SJSA1 (cell line): Measurements from ENCODE around the gene IL6ST. TPM values are rescaled to one million over a fixed set of nuclear protein-coding genes. Genes with fewer than 3 reads are reported as not detected.

Source experiments
- DNase-seq, 2 experiments: peaks; one replicate each; pipeline ENCODE4 v3.0.0-alpha.2; 2015 to 2020; ENCODE audit warnings: low spot score in 2 of 2, low read depth in 1 of 2
- H3K27ac ChIP-seq: fragments of 250-450 bp; sonication (Bioruptor Pico); 2 replicates; pipeline ENCODE4 v1.5.1; 2020; ENCODE audit warnings: mild to moderate bottlenecking, moderate library complexity
- H3K27me3 ChIP-seq: fragments of 250-450 bp; sonication (Bioruptor Pico); replicated peaks from 2 replicates; pipeline ENCODE4 v1.5.1; 2020; ENCODE audit warnings: mild to moderate bottlenecking, moderate library complexity
- H3K36me3 ChIP-seq: fragments of 250-450 bp; sonication (Bioruptor Pico); 2 replicates; pipeline ENCODE4 v1.5.1; 2020; ENCODE audit warnings: mild to moderate bottlenecking
- H3K4me1 ChIP-seq: fragments of 250-450 bp; sonication (Bioruptor Pico); replicated peaks from 2 replicates; pipeline ENCODE4 v1.6.1; 2021; ENCODE audit warnings: mild to moderate bottlenecking
- H3K4me3 ChIP-seq: fragments of 250-450 bp; sonication (Bioruptor Pico); 2 replicates; pipeline ENCODE4 v1.5.1; 2020; ENCODE audit warnings: mild to moderate bottlenecking
- H3K9me3 ChIP-seq: fragments of 250-450 bp; sonication (Bioruptor Pico); replicated peaks from 2 replicates; pipeline ENCODE4 v1.5.1; 2020; ENCODE audit warnings: mild to moderate bottlenecking
- total RNA-seq: library from RNA; depleted of rRNA; stranded (reverse); fragments of >200 nt; shearing (Covaris generic); gene quantifications from 2 replicates; pipeline ENCODE4 v1.2.3, GENCODE V29; 2014

IL6ST gene
- total RNA-seq, 1 experiment from 2014 or later, result 192 TPM

- Histone ChIP-seq H3K27ac (no peak overlapping the region), H3K4me3 (no peak overlapping the region), H3K4me1 (no peaks in the 10 kb centered on the region), H3K9me3 (no peaks in the 10 kb centered on the region), H3K27me3 (no peaks in the 10 kb centered on the region), H3K36me3 (no peaks in the 10 kb centered on the region)
- DNase-seq, result peak in 1 of 2 experiments; percentile 23
These were observed 77.2 kb downstream of the IL6ST start for GRCh38 chr5:55917402-55918086.

- Histone ChIP-seq H3K4me3 (no peak overlapping the region), H3K27ac (no peak overlapping the region), H3K27me3 (no peaks in the 10 kb centered on the region)
These were observed 77.8 kb downstream of the IL6ST start for GRCh38 chr5:55916986-55917385.

GRCh38 chr5:55915783-55916182, 79.0 kb downstream of the IL6ST start:
- H3K9me3 ChIP-seq, result no peaks in the 10 kb centered on the region
- no peak overlapping the region for H3K4me3 ChIP-seq
- DNase-seq, result no peak
- H3K4me1 ChIP-seq, result no peaks in the 10 kb centered on the region
- H3K27ac ChIP-seq, result no peak overlapping the region
- H3K27me3 ChIP-seq, result no peaks in the 10 kb centered on the region
- H3K36me3 ChIP-seq, result no peaks in the 10 kb centered on the region

More at GRCh38 chr5:55916986-55917385, 77.8 kb downstream of the IL6ST start:
- Histone ChIP-seq H3K4me1 (no peaks in the 10 kb centered on the region), H3K36me3 (no peaks in the 10 kb centered on the region), H3K9me3 (no peaks in the 10 kb centered on the region)
- peak in 1 of 2 experiments; percentile 26 for DNase-seq

GRCh38 chr5:55914971-55915370, 79.8 kb downstream of the IL6ST start:
- no peak for DNase-seq
- no peaks in the 10 kb centered on the region for H3K36me3 ChIP-seq
- no peaks in the 10 kb centered on the region for H3K9me3 ChIP-seq
- no peaks in the 10 kb centered on the region for H3K27me3 ChIP-seq
- no peaks in the 10 kb centered on the region for H3K4me1 ChIP-seq
- H3K27ac ChIP-seq, result no peak overlapping the region
- no peak overlapping the region for H3K4me3 ChIP-seq

GRCh38 chr5:55913466-55914413, 81.0 kb downstream of the IL6ST start:
- no peak overlapping the region for H3K27ac ChIP-seq

GRCh38 chr5:55911784-55912653, 82.7 kb downstream of the IL6ST start:
- Histone ChIP-seq H3K27ac (no peak overlapping the region), H3K4me1 (no peaks in the 10 kb centered on the region), H3K36me3 (no peaks in the 10 kb centered on the region), H3K9me3 (no peaks in the 10 kb centered on the region), H3K4me3 (no peak overlapping the region), H3K27me3 (no peaks in the 10 kb centered on the region)
- no peak for DNase-seq

More at GRCh38 chr5:55913466-55914413, 81.0 kb downstream of the IL6ST start:
- Histone ChIP-seq H3K9me3 (no peaks in the 10 kb centered on the region), H3K36me3 (no peaks in the 10 kb centered on the region), H3K4me1 (no peaks in the 10 kb centered on the region), H3K4me3 (no peak overlapping the region), H3K27me3 (no peaks in the 10 kb centered on the region)
- no peak for DNase-seq

- Histone ChIP-seq H3K36me3 (no peaks in the 10 kb centered on the region), H3K9me3 (no peaks in the 10 kb centered on the region), H3K27me3 (no peaks in the 10 kb centered on the region), H3K27ac (no peak overlapping the region), H3K4me3 (no peak overlapping the region), H3K4me1 (peaks cover 2% of the 10 kb centered on the region)
- DNase-seq, result no peak
These were observed 86.0 kb downstream of the IL6ST start for GRCh38 chr5:55908804-55909203.

- Histone ChIP-seq H3K4me1 (peaks cover 11% of the 10 kb centered on the region), H3K4me3 (no peak overlapping the region), H3K27ac (no peak overlapping the region), H3K9me3 (no peaks in the 10 kb centered on the region), H3K36me3 (no peaks in the 10 kb centered on the region), H3K27me3 (no peaks in the 10 kb centered on the region)
- DNase-seq, result no peak
These were observed 86.8 kb downstream of the IL6ST start for GRCh38 chr5:55907927-55908326.

- H3K36me3 ChIP-seq, result no peaks in the 10 kb centered on the region
- H3K4me3 ChIP-seq, result no peak overlapping the region
- no peak overlapping the region for H3K27ac ChIP-seq
- no peaks in the 10 kb centered on the region for H3K9me3 ChIP-seq
- peaks cover 13% of the 10 kb centered on the region for H3K4me1 ChIP-seq
- H3K27me3 ChIP-seq, result no peaks in the 10 kb centered on the region
- no peak for DNase-seq
These were observed 89.5 kb downstream of the IL6ST start for GRCh38 chr5:55905251-55905650.

- no peak for DNase-seq
- Histone ChIP-seq H3K27me3 (no peaks in the 10 kb centered on the region), H3K9me3 (no peaks in the 10 kb centered on the region), H3K4me1 (peaks cover 21% of the 10 kb centered on the region), H3K27ac (no peak overlapping the region), H3K4me3 (no peak overlapping the region), H3K36me3 (no peaks in the 10 kb centered on the region)
These were observed 90.6 kb downstream of the IL6ST start for GRCh38 chr5:55904152-55904551.

GRCh38 chr5:55903121-55903701, 91.6 kb downstream of the IL6ST start:
- no peaks in the 10 kb centered on the region for H3K9me3 ChIP-seq
- H3K27me3 ChIP-seq, result no peaks in the 10 kb centered on the region
- H3K4me1 ChIP-seq, result peaks cover 23% of the 10 kb centered on the region
- H3K4me3 ChIP-seq, result no peak overlapping the region
- H3K36me3 ChIP-seq, result no peaks in the 10 kb centered on the region
- no peak overlapping the region for H3K27ac ChIP-seq
- DNase-seq, result peak; percentile 63 to 83

GRCh38 chr5:55902696-55903095, 92.1 kb downstream of the IL6ST start:
- H3K4me3 ChIP-seq, result no peak overlapping the region
- no peak for DNase-seq
- no peak overlapping the region for H3K27ac ChIP-seq
- H3K9me3 ChIP-seq, result no peaks in the 10 kb centered on the region
- no peaks in the 10 kb centered on the region for H3K27me3 ChIP-seq
- H3K4me1 ChIP-seq, result peaks cover 27% of the 10 kb centered on the region
- H3K36me3 ChIP-seq, result no peaks in the 10 kb centered on the region

GRCh38 chr5:55900776-55901175, 94.0 kb downstream of the IL6ST start:
- H3K4me3 ChIP-seq, result no peak overlapping the region
- no peak overlapping the region for H3K27ac ChIP-seq
- no peaks in the 10 kb centered on the region for H3K36me3 ChIP-seq
- H3K4me1 ChIP-seq, result peaks cover 38% of the 10 kb centered on the region
- H3K9me3 ChIP-seq, result no peaks in the 10 kb centered on the region
- DNase-seq, result no peak
- H3K27me3 ChIP-seq, result no peaks in the 10 kb centered on the region
